Neural progenitor cell (in vitro differentiated cells): ENCODE results near the gene TNS3. TPM values are rescaled to one million over a fixed set of nuclear protein-coding genes. Genes with fewer than 3 reads are reported as not detected.

Source experiments
- DNase-seq: peaks from one replicate; pipeline ENCODE4 v3.0.0-alpha.2; 2016; ENCODE audit warnings: low spot score
- H2AFZ ChIP-seq: fragments of 200-600 bp; sonication (generic); replicated peaks from 2 replicates; pipeline ENCODE4 v1.6.1; 2016; ENCODE audit warnings: antibody characterized with exemption
- H3F3A ChIP-seq: fragments of 200-600 bp; sonication (generic); 2 replicates; pipeline ENCODE4 v1.6.1; 2016; ENCODE audit warnings: antibody characterized with exemption, low read depth
- H3K27ac ChIP-seq: fragments of 200-600 bp; sonication (generic); 2 replicates; pipeline ENCODE4 v1.5.1; 2016; ENCODE audit warnings: mild to moderate bottlenecking
- H3K27me3 ChIP-seq: fragments of 200-600 bp; sonication (generic); 2 replicates; pipeline ENCODE4 v1.6.1; 2016; ENCODE audit warnings: mild to moderate bottlenecking, moderate library complexity
- H3K36me3 ChIP-seq: fragments of 200-600 bp; sonication (generic); 2 replicates; pipeline ENCODE4 v1.5.1; 2016
- H3K4me1 ChIP-seq: fragments of 200-600 bp; sonication (generic); 2 replicates; pipeline ENCODE4 v1.6.1; 2016; ENCODE audit warnings: mixed run types
- H3K4me2 ChIP-seq: fragments of 200-600 bp; sonication (generic); 2 replicates; pipeline ENCODE4 v1.6.1; 2016
- H3K4me3 ChIP-seq: fragments of 200-600 bp; sonication (generic); 2 replicates; pipeline ENCODE4 v1.5.1; 2016
- H3K79me2 ChIP-seq: fragments of 200-600 bp; sonication (generic); 2 replicates; pipeline ENCODE4 v1.6.1; 2016; ENCODE audit warnings: low read depth
- H3K9ac ChIP-seq: fragments of 200-600 bp; sonication (generic); 2 replicates; pipeline ENCODE4 v1.6.1; 2016
- H3K9me3 ChIP-seq: fragments of 200-600 bp; sonication (generic); 2 replicates; pipeline ENCODE4 v1.5.1; 2016; ENCODE audit warnings: low read depth
- H4K20me1 ChIP-seq: fragments of 200-600 bp; sonication (generic); 2 replicates; pipeline ENCODE4 v1.6.1; 2016; ENCODE audit warnings: low read depth
- H3K27ac Mint-ChIP-seq: 3 replicates; pipeline ENCODE4 v1.8.0; 2021; ENCODE audit warnings: mixed read lengths
- H3K27me3 Mint-ChIP-seq: 2 replicates; pipeline ENCODE4 v1.8.0; 2022; ENCODE audit warnings: low read depth, mild to moderate bottlenecking, inconsistent platforms, moderate library complexity, mixed read lengths; ENCODE audit not compliant: insufficient read depth
- H3K36me3 Mint-ChIP-seq: 3 replicates; pipeline ENCODE4 v1.8.0; 2021; ENCODE audit warnings: mixed read lengths
- H3K4me1 Mint-ChIP-seq: 3 replicates; pipeline ENCODE4 v1.8.0; 2021; ENCODE audit warnings: mixed read lengths
- H3K4me3 Mint-ChIP-seq: 3 replicates; pipeline ENCODE4 v1.8.0; 2021; ENCODE audit warnings: mild to moderate bottlenecking, moderate library complexity, mixed read lengths
- H3K9me3 Mint-ChIP-seq: 3 replicates; pipeline ENCODE4 v1.8.0; 2020; ENCODE audit warnings: mixed read lengths
- CTCF ChIP-seq: fragments of 200-600 bp; sonication (generic); IDR thresholded peaks from 2 replicates; pipeline ENCODE4 v1.5.1; 2017; ENCODE audit warnings: antibody characterized with exemption, mild to moderate bottlenecking
- EZH2 ChIP-seq: fragments of 200-600 bp; sonication (generic); IDR thresholded peaks from 2 replicates; pipeline ENCODE4 v1.6.1; 2017; ENCODE audit warnings: antibody characterized with exemption, mild to moderate bottlenecking, moderate library complexity
- EZH2phosphoT487 ChIP-seq: fragments of 200-600 bp; sonication (generic); IDR thresholded peaks from 2 replicates; pipeline ENCODE4 v1.6.1; 2017; ENCODE audit warnings: antibody characterized with exemption
- total RNA-seq: library from RNA; depleted of rRNA; stranded (reverse); fragments of >200 nt; gene quantifications from 2 replicates; pipeline ENCODE4 v1.2.3, GENCODE V29; 2015; ENCODE audit warnings: low replicate concordance

The TNS3 gene
- total RNA-seq, 1 donor from 2014 or later = 15.0 TPM

- no peaks in the 10 kb centered on the region for H3K9me3 ChIP-seq
- no peak overlapping the region for H2AFZ ChIP-seq
- Mint-ChIP-seq H3K36me3 (peaks cover 10% of the 10 kb centered on the region), H3K9me3 (no peaks in the 10 kb centered on the region), H3K4me1 (peaks cover 36% of the 10 kb centered on the region), H3K27ac (no peak overlapping the region), H3K4me3 (no peak overlapping the region), H3K27me3 (peaks cover 3% of the 10 kb centered on the region)
- no peak overlapping the region for H3K4me3 ChIP-seq
- no peaks in the 10 kb centered on the region for H3K79me2 ChIP-seq
- H3K9ac ChIP-seq = no peak overlapping the region
- no peak overlapping the region for H3K4me2 ChIP-seq
- no peaks in the 10 kb centered on the region for H3K36me3 ChIP-seq
- H3K27ac ChIP-seq = no peak overlapping the region
- H4K20me1 ChIP-seq = no peaks in the 10 kb centered on the region
- no peaks in the 10 kb centered on the region for H3F3A ChIP-seq
- no peak for DNase-seq
- H3K4me1 ChIP-seq = peaks cover 16% of the 10 kb centered on the region
- H3K27me3 ChIP-seq = no peaks in the 10 kb centered on the region
- TF ChIP-seq EZH2phosphoT487 (no peak), EZH2 (no peak), CTCF (no peak)
Observed at GRCh38 chr7:47335071-47335470, 246.8 kb downstream of the TNS3 start.

- no peaks in the 10 kb centered on the region for H4K20me1 ChIP-seq
- Mint-ChIP-seq H3K27me3 (peaks cover 3% of the 10 kb centered on the region), H3K27ac (no peak overlapping the region), H3K4me1 (peaks cover 44% of the 10 kb centered on the region), H3K36me3 (peaks cover 10% of the 10 kb centered on the region), H3K9me3 (no peaks in the 10 kb centered on the region), H3K4me3 (no peak overlapping the region)
- no peak overlapping the region for H3K4me3 ChIP-seq
- no peak overlapping the region for H3K9ac ChIP-seq
- H3K4me1 ChIP-seq = peaks cover 16% of the 10 kb centered on the region
- H3K36me3 ChIP-seq = no peaks in the 10 kb centered on the region
- H3K9me3 ChIP-seq = no peaks in the 10 kb centered on the region
- no peaks in the 10 kb centered on the region for H3K79me2 ChIP-seq
- H3K27me3 ChIP-seq = no peaks in the 10 kb centered on the region
- H3F3A ChIP-seq = peaks cover 1% of the 10 kb centered on the region
- no peak overlapping the region for H3K4me2 ChIP-seq
- no peak for DNase-seq
- TF ChIP-seq EZH2 = no peak
- no peak for TF ChIP-seq EZH2phosphoT487
- TF ChIP-seq CTCF = no peak
- H2AFZ ChIP-seq = no peak overlapping the region
- H3K27ac ChIP-seq = no peak overlapping the region
Observed at GRCh38 chr7:47333959-47334358, 248.0 kb downstream of the TNS3 start.

- no peak overlapping the region for H3K27ac ChIP-seq
- peaks cover 10% of the 10 kb centered on the region for H3K36me3 Mint-ChIP-seq
Observed at GRCh38 chr7:47333554-47333887, 248.4 kb downstream of the TNS3 start.

More at GRCh38 chr7:47333554-47333887, 248.4 kb downstream of the TNS3 start:
- peaks cover 6% of the 10 kb centered on the region for H3F3A ChIP-seq
- no peaks in the 10 kb centered on the region for H3K79me2 ChIP-seq
- no peak for DNase-seq
- no peak overlapping the region for H2AFZ ChIP-seq
- H3K36me3 ChIP-seq = no peaks in the 10 kb centered on the region
- H3K9ac ChIP-seq = no peak overlapping the region
- Mint-ChIP-seq H3K4me1 (peaks cover 48% of the 10 kb centered on the region), H3K4me3 (no peak overlapping the region), H3K9me3 (no peaks in the 10 kb centered on the region), H3K27ac (no peak overlapping the region), H3K27me3 (peaks cover 3% of the 10 kb centered on the region)
- TF ChIP-seq EZH2phosphoT487 = no peak
- no peak for TF ChIP-seq CTCF
- TF ChIP-seq EZH2 = no peak
- peaks cover 20% of the 10 kb centered on the region for H3K4me1 ChIP-seq
- no peaks in the 10 kb centered on the region for H4K20me1 ChIP-seq
- H3K4me2 ChIP-seq = no peak overlapping the region
- H3K4me3 ChIP-seq = no peak overlapping the region
- no peaks in the 10 kb centered on the region for H3K9me3 ChIP-seq
- no peaks in the 10 kb centered on the region for H3K27me3 ChIP-seq
